HEK293 (cell line): ENCODE measurements around the gene SLC2A14.
"Not testable (repeated sequence)": the region's sequence is repeated elsewhere in the genome, so short reads cannot be mapped to it uniquely, and the experiment has no call there.

Experiments
- BCL11A ChIP-seq: fragments of 450-650 bp; formaldehyde crosslinking; IDR thresholded peaks from 2 replicates; pipeline ENCODE4 v1.5.1; 2016; ENCODE audit warnings: low read depth, missing biosample characterization, missing genetic modification characterization
- BCL6B ChIP-seq: fragments of 450-650 bp; formaldehyde crosslinking; IDR thresholded peaks from 2 replicates; pipeline ENCODE4 v1.5.1; 2017; ENCODE audit warnings: missing biosample characterization, missing genetic modification characterization
- CTCF ChIP-seq: fragments of 450-650 bp; formaldehyde crosslinking; IDR thresholded peaks from 2 replicates; pipeline ENCODE4 v1.5.1; 2016; ENCODE audit warnings: missing biosample characterization, missing genetic modification characterization
- KLF16 ChIP-seq: fragments of 450-650 bp; formaldehyde crosslinking; IDR thresholded peaks from 2 replicates; pipeline ENCODE4 v1.5.1; 2017; ENCODE audit warnings: missing biosample characterization, missing genetic modification characterization
- PRDM10 ChIP-seq: fragments of 450-650 bp; formaldehyde crosslinking; IDR thresholded peaks from 2 replicates; pipeline ENCODE4 v1.5.1; 2016; ENCODE audit warnings: missing biosample characterization, missing genetic modification characterization
- ZNF19 ChIP-seq: fragments of 450-650 bp; formaldehyde crosslinking; IDR thresholded peaks from 2 replicates; pipeline ENCODE4; 2016; ENCODE audit warnings: missing biosample characterization, missing genetic modification characterization, low read depth
- ZNF24 ChIP-seq: fragments of 450-650 bp; formaldehyde crosslinking; IDR thresholded peaks from 2 replicates; pipeline ENCODE4 v1.5.1; 2016; ENCODE audit warnings: missing biosample characterization, missing genetic modification characterization
- ZNF404 ChIP-seq: fragments of 450-650 bp; formaldehyde crosslinking; IDR thresholded peaks from 2 replicates; pipeline ENCODE4 v1.5.1; 2017; ENCODE audit warnings: missing biosample characterization, missing genetic modification characterization
- ZNF513 ChIP-seq: fragments of 450-650 bp; IDR thresholded peaks from 2 replicates; pipeline ENCODE4 v1.5.1; 2018; ENCODE audit warnings: missing biosample characterization, missing genetic modification characterization

- TF ChIP-seq CTCF (tag by site-specific recombination); ZNF404 (tag by site-specific recombination); BCL11A (tag by site-specific recombination); KLF16 (tag by site-specific recombination); ZNF513 (tag by site-specific recombination); BCL6B; ZNF24 (tag by site-specific recombination); ZNF19 (tag by site-specific recombination); PRDM10 (tag by site-specific recombination): not testable (repeated sequence)
These were observed 29.7 kb upstream of the SLC2A14 start for GRCh38 chr12:7902416-7902815.
